K562 (cell line): ENCODE results near the gene RBM5. TPM values are rescaled to one million over a fixed set of nuclear protein-coding genes. Genes with fewer than 3 reads are reported as not detected.

Experiments used
- ATAC-seq: fragments of 200-7000 bp; cut with Tn5 transposase; 3 replicates; pipeline ENCODE4 v1.9.1; 2020; ENCODE audit warnings: moderate library complexity
- BruUV-seq: library from RNA; stranded (reverse); fragments of 400-500 nt; replicated peaks from 2 replicates; lab custom pipeline; 2021; lab: Mats Ljungman, UMichigan
- CTCF ChIA-PET: fragments of 300-600 bp; formaldehyde crosslinking; extraction: SDS; loops from one replicate; lab custom pipeline; 2021; ENCODE audit warnings: low intra/inter-chr PET ratio; lab: Yijun Ruan, JAX
- POLR2A ChIA-PET: fragments of 300-600, 350-650 bp; sonication (Branson Sonifier 250); formaldehyde crosslinking; extraction: SDS; loops from one replicate; lab custom pipeline; 2021; ENCODE audit warnings: antibody characterized with exemption, inconsistent platforms; lab: Yijun Ruan, JAX
- DNase-seq, 4 experiments: peaks; one replicate each; pipeline versions ENCODE4 v3.0.0 to v3.0.0-alpha.2; 2011 to 2018; ENCODE audit warnings: low spot score in 3 of 4, mixed read lengths in 3 of 4; ENCODE audit errors: extremely low read depth in 1 of 4
- FAIRE-seq: peaks from 2 replicates; lab custom pipeline; 2011; peaks lifted over from hg19 to GRCh38; lab: Jason Lieb, UNC
- H2AFZ ChIP-seq: 2 replicates; pipeline ENCODE4 v1.6.0; 2011; ENCODE audit warnings: low read depth, low read length, control low read depth, inconsistent platforms
- H3K27ac ChIP-seq: fragments of 200-600 bp; 3 replicates; pipeline ENCODE4 v1.8.0; 2011; ENCODE audit warnings: low read depth, mild to moderate bottlenecking, control low read depth, inconsistent platforms, low read length, moderate library complexity, mixed read lengths; ENCODE audit errors: extremely low read depth
- H3K27me3 ChIP-seq, 2 experiments: fragments of 300-600 bp in 1 of 2; 2 replicates in 1 of 2; 3 replicates in 1 of 2; pipeline versions ENCODE4 v1.6.0 to v1.8.0; 2011; ENCODE audit warnings: inconsistent platforms in 2 of 2, low read length in 2 of 2, mild to moderate bottlenecking in 1 of 2, mixed read lengths in 1 of 2, moderate library complexity in 1 of 2; ENCODE audit not compliant: control insufficient read depth in 2 of 2, insufficient read depth in 2 of 2
- H3K36me3 ChIP-seq: fragments of 300-600 bp; 3 replicates; pipeline ENCODE4 v1.8.0; 2011; ENCODE audit warnings: mild to moderate bottlenecking, low read length, inconsistent platforms; ENCODE audit not compliant: control insufficient read depth, insufficient read depth
- H3K4me1 ChIP-seq, 2 experiments: fragments of 200-600 bp in 1 of 2; replicated peaks in 1 of 2; 2 replicates in 1 of 2; 3 replicates in 1 of 2; pipeline versions ENCODE4 v1.5.1 to v1.8.0; 2011; ENCODE audit warnings: inconsistent platforms in 2 of 2, low read length in 2 of 2, mild to moderate bottlenecking in 1 of 2, mixed read lengths in 1 of 2, moderate library complexity in 1 of 2; ENCODE audit not compliant: control insufficient read depth in 2 of 2, insufficient read depth in 2 of 2
- H3K4me2 ChIP-seq: 2 replicates; pipeline ENCODE4 v1.6.1; 2011; ENCODE audit warnings: low read length, control low read depth, inconsistent platforms, mixed read lengths; ENCODE audit not compliant: insufficient read depth
- H3K4me3 ChIP-seq: fragments of 200-600 bp; sonication (generic), shearing (Covaris generic); 2 replicates; pipeline ENCODE4 v1.5.1; 2016; ENCODE audit warnings: control low read depth, inconsistent platforms
- H3K79me2 ChIP-seq: fragments of 200-600 bp; 3 replicates; pipeline ENCODE4 v1.8.0; 2011; ENCODE audit warnings: low read length, inconsistent platforms; ENCODE audit not compliant: control insufficient read depth, insufficient read depth
- H3K9ac ChIP-seq, 2 experiments: 2 replicates each; pipeline versions ENCODE4 v1.6.0 to v1.6.1; 2011; ENCODE audit warnings: low read depth in 2 of 2, low read length in 2 of 2, control low read depth in 1 of 2, inconsistent platforms in 1 of 2, mild to moderate bottlenecking in 1 of 2, mixed read lengths in 1 of 2; ENCODE audit not compliant: insufficient read depth in 1 of 2
- H3K9me1 ChIP-seq: one replicate; pipeline ENCODE4 v1.6.0; 2011; ENCODE audit warnings: inconsistent platforms, mild to moderate bottlenecking, low read length, moderate library complexity; ENCODE audit not compliant: control insufficient read depth, insufficient read depth
- H3K9me3 ChIP-seq: replicated peaks from 2 replicates; pipeline ENCODE4 v1.5.1; 2011; ENCODE audit warnings: low read depth, low read length, inconsistent platforms; ENCODE audit not compliant: control insufficient read depth, insufficient read depth
- H4K20me1 ChIP-seq: replicated peaks from 2 replicates; pipeline ENCODE4 v1.6.1; 2011; ENCODE audit warnings: low read length, inconsistent platforms, mixed read lengths; ENCODE audit not compliant: control insufficient read depth, insufficient read depth
- BMI1 ChIP-seq: fragments of 150-350 bp; IDR thresholded peaks from 2 replicates; pipeline ENCODE4 v1.6.1; 2014; ENCODE audit warnings: low read length
- DIDO1 ChIP-seq: fragments of 450-650 bp; IDR thresholded peaks from 2 replicates; pipeline ENCODE4 v1.6.1; 2016; ENCODE audit warnings: low read depth, missing biosample characterization, missing genetic modification characterization
- HSF4 ChIP-seq: fragments of 250-450 bp; sonication (Bioruptor Pico); IDR thresholded peaks from 2 replicates; pipeline ENCODE4 v2.1.2; 2022; ENCODE audit warnings: mild to moderate bottlenecking, moderate library complexity, borderline replicate concordance
- NCOA6 ChIP-seq: fragments of 450-650 bp; IDR thresholded peaks from 2 replicates; pipeline ENCODE4 v1.6.1; 2017; ENCODE audit warnings: mild to moderate bottlenecking
- NEUROD1 ChIP-seq: fragments of 150-350 bp; IDR thresholded peaks from 2 replicates; pipeline ENCODE4 v1.6.1; 2014; ENCODE audit warnings: borderline replicate concordance, low read length, low read depth; ENCODE audit not compliant: partially characterized antibody
- SRSF7 ChIP-seq: fragments of 200-400 bp; formaldehyde crosslinking; optimal IDR thresholded peaks from 2 replicates; pipeline ENCODE3; 2017; ENCODE audit warnings: mild to moderate bottlenecking, low read depth, low read length
- SUPT5H ChIP-seq: fragments of 450-650 bp; IDR thresholded peaks from 2 replicates; pipeline ENCODE4 v1.6.1; 2016
- TOE1 ChIP-seq, 2 experiments: fragments of 450-650 bp in 1 of 2; sonication (generic) in 1 of 2; formaldehyde crosslinking in 1 of 2; IDR thresholded peaks; 2 replicates each; pipeline versions ENCODE4 v1.7.1 to v1.8.0; 2016 to 2022; ENCODE audit warnings: borderline replicate concordance in 2 of 2, mild to moderate bottlenecking in 2 of 2, antibody characterized with exemption in 1 of 2, inconsistent platforms in 1 of 2, low read depth in 1 of 2, missing genetic modification reagents in 1 of 2, moderate library complexity in 1 of 2
- ZNF274 ChIP-seq: IDR thresholded peaks from 2 replicates; pipeline ENCODE4 v1.6.1; 2011; ENCODE audit warnings: low read depth, mild to moderate bottlenecking, low read length, moderate library complexity, borderline replicate concordance
- ZNF507 ChIP-seq: conservative IDR thresholded peaks from 2 replicates; pipeline ENCODE4 v1.6.1; 2017; ENCODE audit warnings: missing genetic modification characterization, missing compliant biosample characterization
- ZNF518B ChIP-seq: fragments of 250-450 bp; sonication (Bioruptor Pico); IDR thresholded peaks from 2 replicates; pipeline ENCODE4 v1.5.0; 2021; ENCODE audit warnings: mild to moderate bottlenecking, moderate library complexity
- WGBS: fragments of 100-300 bp; shearing (Covaris generic); methylation state at CpG from one replicate; pipeline ENCODE4 v1.1.6; 2016; ENCODE audit warnings: low coverage, mixed read lengths; ENCODE audit not compliant: insufficient coverage; ENCODE audit errors: missing lambda C conversion rate; 5-methylcytosine and 5-hydroxymethylcytosine counted together
- in situ Hi-C: fragments of 300-500 bp; cut with MboI; formaldehyde crosslinking; loops from 4 replicates; pipeline ENCODE4 v1.15.0; 2018; ENCODE audit warnings: inconsistent platforms, mixed read lengths
- intact Hi-C: fragments of 100-400 bp; cut with micrococcal nuclease; formaldehyde crosslinking; loops from 2 replicates; pipeline ENCODE4 v1.14.2; 2022
- polyA plus RNA-seq, 8 experiments: library from polyadenylated mRNA; depleted of rRNA in 4 of 8; stranded (reverse) in 5 of 8; unstranded in 3 of 8; fragments of >200 nt; fragmentation: Nextera tagmentation in 2 of 8; fragmentation: Illumina TruSeq in 1 of 8; extraction: Ambion mirVana in 2 of 8; extraction: Trizol in 1 of 8; gene quantifications; 2 replicates each; pipeline versions ENCODE4 v1.2.1 to v1.2.3, GENCODE V29; 2011 to 2014; ENCODE audit warnings: inconsistent platforms in 1 of 8, missing spikeins in 1 of 8
- total RNA-seq, 7 experiments: library from RNA; depleted of rRNA in 6 of 7; stranded (reverse); fragments of >200 nt in 6 of 7; fragmentation: Illumina TruSeq in 2 of 7; extraction: Trizol in 2 of 7; gene quantifications; 2 replicates each; pipeline versions ENCODE4 v1.2.1 to v1.2.3, GENCODE V29; 2011 to 2021; ENCODE audit warnings: low replicate concordance in 1 of 7
- TF ChIP-seq, protein P1 (sequence below): sonication (generic); formaldehyde crosslinking; IDR thresholded peaks from 2 replicates; pipeline ENCODE4 v1.8.0; 2022; ENCODE audit warnings: mild to moderate bottlenecking, missing genetic modification reagents

RBM5 gene
- total and polyA plus RNA-seq, 9 of the 15 experiments (the other 6 are each of a cell fraction or from before 2014, with no cell fraction given) = 24.5 to 153 (median 81.6) TPM

GRCh38 chr3:50134367-50134766 lies 45.6 kb downstream of the RBM5 start:
- no peaks in the 10 kb centered on the region for H3K79me2 ChIP-seq
- ChIA-PET CTCF (no interaction called here), POLR2A (interaction anchor here (0.5 to 1.6 kb wide), 2 partner anchors 9 to 11 kb away, joined by 3 to 4 read pairs; no protein-coding TSS in a partner anchor)
- ATAC-seq (no peak), FAIRE-seq (no peak), DNase-seq (no peak)
- WGBS = 0% methylated on average over 2 of the region's 2 CpGs
- H3K9me3 ChIP-seq = no peaks in the 10 kb centered on the region
- intact Hi-C loops = no loop called here
- no peak overlapping the region for H3K9ac ChIP-seq
- no peak overlapping the region for H2AFZ ChIP-seq
- no peaks in the 10 kb centered on the region for H3K36me3 ChIP-seq
- BruUV-seq = no TSS peak
- in situ Hi-C loops = no loop called here
- TF ChIP-seq TOE1 (IDR thresholded peaks at IDR 0.05; ENCODE audit: borderline replicate concordance) (no peak), TOE1 (CRISPR knock-in tag; IDR thresholded peaks at IDR 0.05; ENCODE audit: borderline replicate concordance, low read depth) (no peak), SUPT5H (no peak), SRSF7 (no peak)
- H3K27me3 ChIP-seq = peaks cover 0 to 13% of the 10 kb centered on the region in 2 experiments; a peak in 2 of 5 replicates
- H3K4me2 ChIP-seq = no peak overlapping the region
- no peak overlapping the region for H3K4me3 ChIP-seq
- no peaks in the 10 kb centered on the region for H3K9me1 ChIP-seq
- no peak overlapping the region for H3K27ac ChIP-seq
- no peaks in the 10 kb centered on the region for H4K20me1 ChIP-seq
- peaks cover 0 to 4% of the 10 kb centered on the region in 2 experiments; a peak in 2 of 5 replicates for H3K4me1 ChIP-seq

DNA sequence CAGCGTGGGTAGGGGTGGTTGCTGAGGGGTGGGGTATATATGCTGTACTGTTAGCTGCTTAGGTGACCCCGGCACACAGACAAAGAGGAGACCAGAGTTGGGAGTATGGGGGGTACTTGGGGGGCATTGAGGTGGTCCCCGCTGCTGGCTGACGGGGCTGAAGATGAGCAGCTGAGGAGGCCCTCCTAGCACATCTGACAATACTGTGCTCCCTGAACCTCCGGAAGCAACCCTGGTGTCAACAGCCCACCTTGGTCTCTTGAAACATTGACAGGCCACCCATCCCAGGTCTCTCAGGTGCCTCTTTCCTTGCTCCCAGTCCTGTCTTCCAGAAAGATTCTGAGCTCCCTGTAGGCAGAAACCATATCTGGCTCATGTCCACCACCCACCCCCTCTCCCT lies 47.2 kb downstream of the RBM5 start:
- peaks cover 0 to 8% of the 10 kb centered on the region in 2 experiments; a peak in 2 of 5 replicates for H3K4me1 ChIP-seq
- H4K20me1 ChIP-seq = no peaks in the 10 kb centered on the region
- no peaks in the 10 kb centered on the region for H3K79me2 ChIP-seq
- H3K9me3 ChIP-seq = no peaks in the 10 kb centered on the region
- H2AFZ ChIP-seq = no peak overlapping the region
- no peak overlapping the region for H3K4me3 ChIP-seq
- DNase-seq (no peak), FAIRE-seq (no peak), ATAC-seq (no peak)
- CTCF ChIA-PET = no interaction called here
- no peak overlapping the region for H3K4me2 ChIP-seq
- H3K36me3 ChIP-seq = no peaks in the 10 kb centered on the region
- 2% methylated on average over 5 of the region's 5 CpGs for WGBS
- in situ Hi-C loops (no loop called here), intact Hi-C loops (no loop called here)
- H3K27ac ChIP-seq = no peak overlapping the region
- no peak overlapping the region for H3K9ac ChIP-seq
- no peaks in the 10 kb centered on the region for H3K9me1 ChIP-seq
- POLR2A ChIA-PET = interaction anchor here (0.6 to 2.1 kb wide), 7 partner anchors 10 to 221 kb away, joined by 3 to 10 read pairs (median 5); no protein-coding TSS in a partner anchor
- BruUV-seq = no TSS peak
- peaks cover 0 to 13% of the 10 kb centered on the region in 2 experiments; a peak in 2 of 5 replicates for H3K27me3 ChIP-seq
- TF ChIP-seq DIDO1 (tag) = no peak
- TF ChIP-seq HSF4 (CRISPR knock-in tag) = no peak
- no peak for TF ChIP-seq NCOA6
- TF ChIP-seq ZNF518B (CRISPR knock-in tag) = no peak
- TF ChIP-seq NEUROD1 = no peak
- TF ChIP-seq, protein P1, sequence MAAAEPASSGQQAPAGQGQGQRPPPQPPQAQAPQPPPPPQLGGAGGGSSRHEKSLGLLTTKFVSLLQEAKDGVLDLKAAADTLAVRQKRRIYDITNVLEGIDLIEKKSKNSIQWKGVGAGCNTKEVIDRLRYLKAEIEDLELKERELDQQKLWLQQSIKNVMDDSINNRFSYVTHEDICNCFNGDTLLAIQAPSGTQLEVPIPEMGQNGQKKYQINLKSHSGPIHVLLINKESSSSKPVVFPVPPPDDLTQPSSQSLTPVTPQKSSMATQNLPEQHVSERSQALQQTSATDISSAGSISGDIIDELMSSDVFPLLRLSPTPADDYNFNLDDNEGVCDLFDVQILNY = no peak
- no peak for TF ChIP-seq ZNF274
- TF ChIP-seq ZNF507 (tag) = no peak
- TF ChIP-seq BMI1 = no peak
